HT-29 (cell line): ENCODE results near the gene BFSP1. TPM values are rescaled to one million over a fixed set of nuclear protein-coding genes. Genes with fewer than 3 reads are reported as not detected.

Source experiments
- DNase-seq: peaks from one replicate; pipeline ENCODE4 v3.0.0-alpha.2; 2015; ENCODE audit warnings: low spot score
- total RNA-seq: library from RNA; depleted of rRNA; stranded (reverse); fragments of >200 nt; shearing (Covaris generic); gene quantifications from 2 replicates; pipeline ENCODE4 v1.2.3, GENCODE V29; 2014

The BFSP1 gene
- total RNA-seq, 1 experiment from 2014 or later: 0.81 TPM

DNA sequence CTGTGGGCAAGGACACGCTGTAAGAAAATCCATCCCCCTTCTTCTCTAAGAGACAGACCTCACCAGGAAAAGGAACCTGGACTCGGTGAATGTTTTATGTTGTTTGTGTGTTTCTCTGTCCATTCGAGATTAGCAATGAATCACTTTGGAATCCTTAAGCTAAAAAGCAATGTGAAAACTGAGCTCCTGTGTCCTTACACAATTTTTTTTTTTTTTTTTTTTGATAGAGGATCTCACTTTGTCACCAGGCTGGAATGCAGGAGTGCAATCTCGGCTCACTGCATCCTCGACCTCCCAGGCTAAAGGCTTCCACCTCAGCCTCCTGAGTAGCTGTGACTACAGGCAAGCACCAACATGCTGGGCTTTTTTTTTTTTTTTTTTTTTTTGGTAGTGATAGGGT lies 32.1 kb downstream of the BFSP1 start:
- no peak for DNase-seq

DNA sequence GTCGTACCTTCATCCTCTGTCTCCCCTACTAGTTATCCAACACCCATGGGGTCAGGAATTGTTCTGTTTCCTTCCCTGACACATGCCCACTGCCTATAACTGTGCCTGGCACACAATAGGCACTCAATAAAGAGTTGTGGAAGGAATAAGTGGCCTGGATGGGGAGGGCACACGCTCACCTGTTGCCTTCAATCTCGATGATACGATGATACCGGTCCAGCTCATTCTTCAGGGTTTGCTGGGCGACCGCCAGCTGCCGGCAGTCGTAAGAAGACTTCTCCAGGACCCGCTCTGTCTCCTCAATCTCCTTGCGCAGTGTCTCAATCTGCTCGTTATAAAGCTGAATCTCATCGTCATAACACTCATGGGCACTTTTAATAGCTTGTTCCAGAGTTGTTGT lies 32.5 kb downstream of the BFSP1 start:
- no peak for DNase-seq

DNA sequence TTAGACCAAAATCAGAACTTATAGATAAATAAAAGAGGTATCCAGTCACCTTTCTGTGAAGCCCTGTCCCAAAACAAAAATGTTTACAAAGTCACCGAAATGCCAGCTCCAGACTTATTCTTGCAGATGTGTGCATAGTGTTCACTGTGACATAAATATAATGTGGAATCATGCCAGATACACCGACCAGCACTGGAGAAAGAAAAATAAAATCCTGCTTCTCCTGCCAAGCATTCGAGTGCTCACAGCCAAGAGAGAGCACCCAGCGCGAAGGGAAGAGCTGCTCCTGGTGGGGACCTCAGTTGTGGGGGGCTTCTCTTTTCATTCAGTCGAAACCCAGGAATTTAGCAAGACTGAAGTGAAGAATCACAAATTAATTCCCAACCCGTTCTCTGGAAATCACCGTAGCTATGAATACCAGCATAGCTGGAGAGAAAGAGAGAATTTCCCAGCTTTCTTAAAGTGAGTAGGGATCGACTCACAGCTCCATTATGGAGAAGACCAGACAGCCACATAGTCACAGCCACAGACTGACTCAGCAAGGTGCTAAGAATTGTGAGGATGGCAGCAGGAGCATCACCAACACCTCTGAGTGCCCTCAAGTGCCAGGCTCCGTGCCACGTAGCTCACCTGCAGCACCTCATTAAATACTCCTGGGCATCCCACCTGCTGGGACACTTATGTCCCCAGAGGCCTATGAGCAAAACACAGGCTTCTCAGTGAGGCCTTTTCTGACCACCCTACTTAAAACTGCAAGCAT lies 33.2 kb downstream of the BFSP1 start:
- no peak for DNase-seq

DNA sequence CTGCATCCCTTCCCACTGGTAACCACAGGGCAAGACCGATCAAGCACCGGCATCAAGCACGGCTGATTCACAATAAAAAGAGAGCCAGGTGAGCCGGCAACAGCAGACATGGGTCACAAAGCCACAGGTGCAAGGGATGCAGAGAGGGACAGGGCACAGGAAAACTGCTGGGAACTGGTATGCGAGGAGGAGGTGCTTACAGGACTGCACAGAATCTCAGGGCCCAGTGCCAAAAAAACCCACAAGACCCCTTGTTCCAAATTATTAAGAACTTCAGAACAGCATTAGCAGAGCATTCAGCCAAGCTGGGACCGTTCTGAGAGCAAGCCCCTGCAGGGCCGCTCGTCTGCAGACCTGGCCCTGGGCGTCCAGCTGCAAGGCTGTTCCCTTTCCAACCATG lies 35.4 kb downstream of the BFSP1 start:
- no peak for DNase-seq

DNA sequence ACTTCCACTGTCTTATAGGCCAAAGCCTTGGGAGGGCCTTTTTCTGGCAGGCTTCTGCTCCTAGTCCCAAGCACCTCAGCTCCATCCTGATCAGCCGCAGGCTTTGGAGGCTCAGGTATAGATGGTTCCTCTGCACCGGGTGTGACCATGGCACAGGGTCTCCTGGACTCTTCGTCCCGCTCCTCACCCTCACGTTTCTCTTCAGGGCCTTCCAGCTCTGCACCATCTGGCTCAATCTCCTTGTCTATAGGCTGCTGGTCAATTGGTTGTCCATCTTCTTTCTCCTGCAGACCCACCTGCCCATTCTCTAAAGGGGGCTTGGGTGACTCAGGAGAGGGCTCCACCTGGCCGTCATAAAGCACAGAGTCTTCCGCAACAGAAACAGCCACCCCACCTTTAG lies 37.0 kb downstream of the BFSP1 start:
- no peak for DNase-seq

DNA sequence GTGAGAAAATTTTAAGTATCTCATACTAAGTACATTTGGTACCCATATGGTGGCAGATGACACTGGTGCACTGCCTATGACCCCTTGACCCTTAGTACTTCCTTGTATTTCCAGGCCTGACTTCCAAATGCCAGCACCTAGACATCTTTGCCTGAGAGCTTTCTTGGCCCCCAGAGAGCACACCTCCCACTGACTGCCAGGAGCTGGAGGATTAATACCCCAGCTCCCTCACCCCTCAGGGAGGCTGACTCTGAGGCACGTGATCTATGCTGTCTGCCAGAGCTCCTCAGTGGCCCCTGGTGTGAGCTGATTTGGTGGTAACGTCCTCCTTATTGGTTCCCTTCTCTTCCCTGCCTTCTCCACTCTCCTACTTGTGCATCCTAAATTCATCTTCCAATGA lies 38.0 kb downstream of the BFSP1 start:
- no peak for DNase-seq

DNA sequence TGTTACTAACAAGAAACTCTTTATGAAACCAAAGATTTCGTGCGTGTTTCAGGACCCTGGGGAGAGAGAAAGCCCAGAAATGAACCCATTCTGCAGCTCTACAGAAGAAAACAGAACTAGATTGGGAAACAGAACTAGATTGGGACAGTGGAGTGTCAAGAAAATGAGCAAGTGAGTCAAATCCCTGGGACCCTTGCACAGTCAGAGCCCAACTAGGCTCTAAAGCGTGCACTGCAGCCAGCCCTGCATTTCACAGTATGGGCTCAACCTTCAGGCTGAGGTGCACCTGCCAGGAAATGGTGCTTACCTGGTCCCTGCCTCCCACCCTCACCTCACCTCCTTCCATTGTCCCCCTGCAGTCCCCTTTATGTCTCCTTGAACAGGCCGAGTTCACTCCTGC lies 39.7 kb downstream of the BFSP1 start:
- DNase-seq: no peak

DNA sequence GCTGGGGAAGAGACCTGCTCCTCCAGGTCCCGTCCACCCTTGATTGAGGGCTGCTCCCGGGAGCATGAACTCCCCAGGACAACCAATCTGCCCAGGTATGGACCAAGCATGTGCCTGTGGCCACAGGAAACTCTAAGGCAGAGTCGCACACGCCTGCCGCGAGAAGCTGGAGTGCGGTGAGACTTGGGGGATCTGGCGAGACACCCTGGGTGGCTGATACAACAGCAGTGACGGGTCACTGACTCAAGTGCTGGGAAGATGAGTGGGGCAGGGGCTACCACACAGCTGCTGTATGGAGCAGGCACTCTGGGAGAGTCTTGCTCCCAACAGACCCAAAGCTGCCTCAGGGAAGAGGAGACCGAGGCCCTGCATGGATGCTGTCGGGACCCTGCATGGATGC lies 40.1 kb downstream of the BFSP1 start:
- no peak for DNase-seq

DNA sequence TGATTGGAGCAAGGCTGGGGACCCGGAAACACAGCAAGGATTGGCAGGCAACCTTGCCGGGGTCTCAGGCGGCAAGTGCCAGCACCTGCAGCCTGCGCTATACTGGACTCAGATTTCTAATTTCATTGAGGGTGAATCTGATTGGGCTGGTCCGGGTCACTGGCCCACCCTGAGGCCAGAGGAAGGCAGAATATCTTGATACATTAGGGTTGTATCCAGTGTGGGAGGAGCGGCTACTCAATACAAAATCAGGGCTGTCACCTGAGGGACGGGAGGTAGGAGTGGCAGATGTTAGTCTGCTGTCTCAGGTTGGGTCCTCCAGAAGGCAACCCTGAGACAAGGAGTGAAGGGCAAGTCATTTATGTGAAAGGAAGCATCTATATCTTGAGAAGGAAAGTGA lies 40.7 kb downstream of the BFSP1 start:
- DNase-seq: no peak

DNA sequence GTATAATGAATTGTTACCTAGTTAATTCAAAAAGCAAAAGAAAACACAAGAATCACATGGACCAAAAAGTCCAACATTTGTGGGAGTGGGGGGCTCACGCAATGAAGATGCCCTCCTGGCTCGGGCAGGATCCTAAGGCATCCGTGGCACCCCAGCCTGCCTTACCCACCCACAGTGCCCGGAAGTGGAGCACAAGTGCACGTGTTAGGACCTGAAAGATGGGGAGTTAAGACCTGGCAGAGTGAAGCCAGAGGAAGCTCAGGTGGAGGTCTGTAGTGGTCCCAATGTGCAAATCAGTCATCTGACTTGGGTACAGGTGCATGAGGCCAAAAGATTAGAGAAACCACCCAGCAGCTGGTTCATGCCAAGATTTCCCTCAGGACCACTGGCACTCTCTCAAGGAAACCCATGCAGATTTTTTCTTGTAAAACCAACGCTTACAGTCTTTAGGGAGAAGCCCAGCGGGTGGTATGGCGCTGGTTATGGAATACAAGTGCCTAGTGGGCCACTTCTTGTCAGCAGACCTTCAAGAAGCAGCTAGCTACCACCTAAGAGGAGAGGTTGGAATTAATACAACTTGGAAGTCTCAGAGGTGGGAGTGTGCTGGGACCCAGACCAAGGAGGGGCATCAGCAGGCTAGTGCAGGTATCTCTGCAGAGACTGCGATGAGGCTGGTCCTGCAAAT lies 42.1 kb downstream of the BFSP1 start:
- no peak for DNase-seq

DNA sequence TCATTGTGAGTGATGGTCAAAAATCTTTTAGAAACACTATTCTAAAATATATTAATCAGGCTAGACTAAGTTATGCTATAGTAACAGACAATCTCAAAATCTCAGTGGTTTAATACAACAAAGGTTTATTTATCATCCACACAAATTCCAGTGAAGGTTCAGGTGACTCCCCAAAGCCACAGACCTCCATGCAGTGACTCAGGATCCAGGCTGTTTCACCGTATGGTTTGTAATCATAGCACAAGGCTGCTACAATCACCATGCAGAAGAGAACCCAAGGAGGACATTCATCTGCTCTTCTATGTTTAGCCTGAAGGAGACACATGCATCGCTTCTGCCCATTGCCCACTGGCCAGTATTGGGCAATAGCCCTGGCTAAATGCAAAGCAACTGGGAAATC lies 46.2 kb downstream of the BFSP1 start:
- no peak for DNase-seq

DNA sequence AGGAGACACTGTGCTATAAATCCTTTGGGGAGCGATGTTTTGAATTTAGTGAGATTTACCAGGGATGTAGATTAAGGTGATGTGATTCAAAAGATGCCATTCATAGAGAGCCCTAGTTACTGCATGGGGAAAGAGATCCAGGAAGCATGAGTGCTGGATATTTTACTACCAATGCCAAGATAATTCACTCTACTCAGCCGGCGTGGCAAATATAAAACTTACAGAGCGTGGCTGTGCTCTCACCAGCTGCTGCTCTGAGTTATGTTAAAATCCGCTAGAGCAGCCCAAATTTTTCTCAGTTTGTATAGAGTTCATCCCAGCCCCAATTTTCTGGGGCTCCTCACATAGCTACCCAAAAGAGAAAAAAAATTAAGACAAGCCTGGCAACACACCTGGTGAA lies 48.6 kb downstream of the BFSP1 start:
- no peak for DNase-seq

DNA sequence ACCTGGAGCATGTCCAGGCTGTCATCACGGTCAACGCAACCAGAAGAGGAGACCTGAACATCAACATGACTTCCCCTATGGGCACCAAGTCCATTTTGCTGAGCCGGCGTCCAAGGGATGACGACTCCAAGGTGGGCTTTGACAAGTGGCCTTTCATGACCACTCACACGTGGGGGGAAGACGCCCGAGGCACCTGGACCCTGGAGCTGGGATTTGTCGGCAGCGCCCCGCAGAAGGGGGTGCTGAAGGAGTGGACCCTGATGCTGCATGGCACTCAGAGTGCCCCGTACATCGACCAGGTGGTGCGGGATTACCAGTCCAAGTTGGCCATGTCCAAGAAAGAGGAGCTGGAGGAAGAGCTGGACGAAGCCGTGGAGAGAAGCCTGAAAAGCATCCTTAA lies 49.5 kb downstream of the BFSP1 start:
- no peak for DNase-seq

DNA sequence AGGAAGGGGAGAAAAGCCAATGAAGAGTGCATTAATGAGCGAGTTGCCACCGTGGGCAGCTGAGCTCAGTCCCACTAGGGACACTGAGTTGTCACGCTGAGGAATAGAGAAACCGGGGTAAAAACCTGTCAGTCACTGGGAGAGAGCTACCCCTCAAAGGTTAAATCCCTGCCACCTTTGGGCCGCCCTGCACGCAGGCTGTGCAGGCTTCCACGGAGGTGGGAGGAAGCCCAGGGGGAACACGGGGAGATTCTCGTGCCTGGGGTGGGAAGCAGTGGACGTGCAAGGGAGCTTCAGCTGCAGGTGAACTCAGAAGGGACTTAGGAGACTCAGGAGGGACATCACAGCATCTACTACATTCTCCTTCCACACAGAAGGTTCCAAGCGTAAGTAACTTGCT lies 50.5 kb downstream of the BFSP1 start:
- no peak for DNase-seq

DNA sequence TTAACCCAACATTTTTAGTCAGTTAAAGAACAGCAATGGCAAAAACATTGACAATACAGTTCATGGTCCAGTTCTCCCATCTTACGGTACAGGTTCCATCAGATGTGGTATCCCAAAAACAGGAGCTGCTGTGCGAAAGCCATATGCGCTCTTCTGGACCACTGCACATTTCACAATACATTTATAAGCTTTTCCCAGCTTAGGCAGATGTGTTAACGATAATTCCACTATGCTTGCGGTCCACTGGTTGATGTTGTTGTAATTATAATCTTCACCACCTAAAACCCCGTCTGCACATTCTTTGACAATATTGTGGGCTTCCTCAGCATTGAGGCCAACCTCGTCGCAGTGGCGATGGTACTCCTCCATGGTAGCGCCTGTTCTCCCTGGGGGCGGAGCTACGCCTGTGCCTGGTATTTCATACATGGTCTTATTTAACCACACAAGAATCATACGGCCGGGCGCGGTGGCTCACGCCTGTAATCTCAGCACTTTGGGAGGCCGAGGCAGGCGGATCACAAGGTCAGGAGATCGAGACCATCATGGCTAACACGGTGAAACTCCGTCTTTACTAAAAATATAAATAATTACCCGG lies 52.0 kb downstream of the BFSP1 start:
- DNase-seq: no peak

DNA sequence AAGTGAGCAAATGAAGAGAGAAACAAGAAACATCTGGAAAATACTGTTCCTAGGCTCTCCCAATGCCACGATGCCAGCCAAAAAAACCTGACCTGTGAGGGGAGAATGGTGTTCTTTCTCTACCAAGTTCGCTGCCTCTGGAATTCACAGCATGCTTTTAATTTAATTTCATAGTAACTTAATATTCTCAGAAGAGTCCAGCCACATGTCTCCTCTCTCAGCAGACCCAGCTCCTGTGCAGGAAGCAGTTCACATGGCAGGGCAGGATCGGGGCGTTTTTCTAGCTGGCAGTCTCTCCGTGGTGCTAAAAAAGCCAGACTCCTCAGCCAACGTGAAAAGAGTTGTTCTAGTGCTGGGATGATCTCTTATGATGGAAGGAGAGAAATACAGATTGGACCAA lies 57.5 kb downstream of the BFSP1 start:
- DNase-seq: no peak

DNA sequence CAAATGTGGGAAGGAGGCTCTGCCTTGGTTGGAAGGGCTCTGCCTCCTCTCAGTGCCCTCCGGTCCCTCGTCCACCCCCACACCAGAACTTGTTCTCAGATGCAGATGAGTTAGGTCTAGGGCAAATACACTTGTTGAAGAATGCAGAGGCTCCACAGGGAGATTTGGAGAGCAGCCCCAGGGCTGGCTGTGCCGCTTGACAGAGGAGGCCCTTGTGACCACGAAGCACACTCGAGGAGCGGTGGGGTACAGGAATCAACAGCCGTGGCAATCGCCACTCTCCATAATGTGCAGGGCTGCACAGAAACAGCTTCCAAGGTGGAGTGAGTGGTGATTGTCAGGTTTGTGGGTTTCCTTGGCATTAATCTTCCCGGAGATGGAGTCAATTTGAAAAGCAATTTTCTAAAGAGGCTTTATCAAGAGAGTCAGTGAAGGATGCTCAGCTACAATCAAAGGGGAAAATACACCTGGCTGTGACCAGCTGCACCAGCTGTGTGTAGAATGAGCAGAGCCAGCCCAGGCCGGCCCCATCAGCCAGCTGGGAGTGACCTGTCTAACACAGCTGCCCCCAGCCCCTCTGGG lies 59.5 kb downstream of the BFSP1 start:
- DNase-seq: no peak

DNA sequence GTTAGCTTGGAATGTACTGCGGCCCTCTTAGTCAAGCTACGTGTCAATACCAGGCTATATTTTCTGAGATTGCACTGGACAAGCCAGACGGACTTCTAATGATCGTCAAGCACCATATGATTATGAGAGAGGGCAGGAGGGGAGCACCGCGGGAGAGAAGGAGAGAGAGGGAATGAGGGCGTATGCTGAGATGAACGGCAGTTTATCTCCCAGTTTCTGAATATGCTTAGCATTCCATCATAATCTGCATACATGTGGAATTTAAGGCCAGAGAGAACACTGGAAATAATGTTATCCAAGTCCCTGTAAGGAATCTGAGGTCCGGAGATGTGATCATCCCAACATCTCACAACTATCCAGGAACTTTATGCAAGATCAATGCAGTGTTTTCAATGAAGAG lies 60.2 kb downstream of the BFSP1 start:
- no peak for DNase-seq

DNA sequence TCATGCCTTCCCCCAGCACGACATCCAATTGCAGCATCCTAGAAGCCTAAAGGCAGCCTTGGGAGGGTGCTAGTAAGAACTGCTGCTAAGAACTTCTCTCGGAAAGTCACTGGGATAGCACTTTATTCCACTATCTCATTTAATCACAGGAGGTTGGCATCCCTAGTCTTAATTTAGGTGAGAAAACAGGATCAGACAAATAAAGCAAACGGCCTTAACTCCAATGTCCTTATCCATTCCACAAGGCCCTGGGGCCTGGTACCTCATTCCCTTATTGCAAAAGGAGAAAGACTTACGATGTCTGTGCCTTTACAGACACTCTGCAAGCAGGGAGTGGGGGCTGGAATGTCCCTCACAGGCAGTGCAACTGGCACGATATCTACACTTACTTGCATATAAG lies 60.7 kb downstream of the BFSP1 start:
- DNase-seq: no peak

DNA sequence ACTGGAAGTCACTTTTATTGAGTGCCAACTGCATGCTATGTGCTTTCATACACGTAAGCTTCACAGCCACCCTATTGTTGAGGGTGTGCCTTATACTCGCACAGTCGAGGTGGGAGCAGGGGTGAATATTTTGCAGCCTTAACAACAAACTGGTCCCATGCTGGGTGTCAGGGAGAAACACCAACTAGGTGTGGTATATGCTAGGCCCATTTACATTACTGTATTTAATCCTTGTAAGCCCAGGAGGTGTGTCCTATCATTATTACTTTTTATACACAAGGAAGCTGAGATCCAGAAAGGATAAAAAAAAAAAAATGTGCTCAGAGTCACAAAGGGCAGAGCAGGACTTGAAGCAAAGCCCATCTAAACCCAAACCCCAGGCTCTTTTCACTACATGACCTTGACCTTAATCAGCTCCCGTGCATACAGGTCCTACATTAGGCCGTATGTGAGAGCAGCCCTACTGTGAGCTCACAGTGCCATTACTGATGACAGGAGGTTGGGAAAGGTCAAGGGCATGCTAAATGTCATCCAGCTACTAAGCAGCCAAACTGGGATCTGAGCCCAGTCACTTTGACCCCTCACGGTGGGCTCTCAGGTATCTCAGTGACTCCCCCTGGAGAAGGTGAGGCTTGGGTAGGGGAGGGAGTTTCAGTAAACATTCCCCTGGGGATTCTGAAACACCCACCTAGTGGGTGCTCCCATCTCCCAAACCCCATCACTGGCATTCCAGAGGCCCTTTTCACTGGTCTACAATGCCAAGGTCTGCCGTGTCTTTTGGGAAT lies 61.7 kb downstream of the BFSP1 start:
- DNase-seq: no peak

DNA sequence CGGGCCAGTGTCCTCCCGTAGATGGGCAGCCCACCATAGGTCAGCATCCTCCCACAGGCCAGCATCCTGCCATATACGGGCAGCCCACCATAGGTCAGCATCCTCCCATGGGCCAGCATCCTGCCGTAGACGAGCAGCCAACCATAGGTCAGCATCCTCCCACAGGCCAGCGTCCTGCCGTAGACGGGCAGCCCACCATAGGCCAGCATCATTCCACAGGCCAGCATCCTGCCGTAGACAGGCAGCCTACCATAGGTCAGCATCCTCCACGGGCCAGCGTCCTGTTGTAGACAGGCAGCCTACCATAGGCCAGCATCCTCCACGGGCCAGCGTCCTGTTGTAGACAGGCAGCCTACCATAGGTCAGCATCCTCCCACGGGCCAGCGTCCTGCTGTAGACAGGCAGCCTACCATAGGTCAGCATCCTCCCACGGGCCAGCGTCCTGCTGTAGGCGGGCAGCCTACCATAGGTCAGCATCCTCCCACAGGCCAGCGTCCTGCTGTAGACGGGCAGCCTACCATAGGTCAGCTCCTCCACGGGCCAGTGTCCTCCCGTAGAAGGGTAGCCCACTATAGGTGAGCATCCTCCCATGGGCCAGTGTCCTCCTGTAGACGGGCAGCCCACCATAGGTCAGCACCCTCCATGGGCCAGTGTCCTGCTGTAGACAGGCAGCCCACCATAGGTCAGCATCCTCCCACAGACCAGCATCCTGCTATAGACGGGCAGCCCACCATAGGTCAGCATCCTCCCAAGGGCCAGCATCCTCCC lies 62.9 kb downstream of the BFSP1 start:
- DNase-seq: no peak
